Panc1 (cell line): ENCODE results near the gene ADARB2. TPM values are rescaled to one million over a fixed set of nuclear protein-coding genes. Genes with fewer than 3 reads are reported as not detected.
"Not testable (repeated sequence)": the region's sequence is repeated elsewhere in the genome, so short reads cannot be mapped to it uniquely, and the experiment has no call there.

Source experiments
- ATAC-seq: fragments of 200-7000 bp; cut with Tn5 transposase; 2 replicates; pipeline ENCODE4 v1.9.1; 2020; ENCODE audit warnings: mild to moderate bottlenecking, moderate library complexity
- BruUV-seq: library from RNA; stranded (reverse); fragments of 400-500 nt; replicated peaks from 2 replicates; lab custom pipeline; 2021; lab: Mats Ljungman, UMichigan
- CTCF ChIA-PET: fragments of 300-600 bp; sonication (Branson Sonifier 250); formaldehyde crosslinking; loops from one replicate; lab custom pipeline; 2022; ENCODE audit warnings: antibody characterized with exemption; lab: Charles Lee
- POLR2A ChIA-PET: fragments of 300-600 bp; sonication (Branson Sonifier 250); formaldehyde crosslinking; loops from one replicate; lab custom pipeline; 2022; ENCODE audit warnings: antibody characterized with exemption; lab: Charles Lee
- DNase-seq: peaks from one replicate; pipeline ENCODE4 v3.0.0-alpha.2; 2010; ENCODE audit warnings: low read depth, low spot score
- H3K27ac ChIP-seq: 2 replicates; pipeline ENCODE4 v1.5.1; 2011; ENCODE audit warnings: mild to moderate bottlenecking, low read length, inconsistent platforms
- H3K27me3 ChIP-seq: fragments of 200-500 bp; sonication (Bioruptor generic); 2 replicates; pipeline ENCODE4 v1.6.0; 2014; ENCODE audit warnings: low read length, inconsistent platforms; ENCODE audit not compliant: control insufficient read depth, insufficient read depth
- H3K36me3 ChIP-seq: fragments of 200-500 bp; sonication (Bioruptor generic); 2 replicates; pipeline ENCODE4 v1.5.1; 2014; ENCODE audit warnings: inconsistent platforms, mild to moderate bottlenecking, low read length, moderate library complexity; ENCODE audit not compliant: control insufficient read depth, insufficient read depth
- H3K4me1 ChIP-seq: 2 replicates; pipeline ENCODE4 v1.5.1; 2011; ENCODE audit warnings: inconsistent platforms, mild to moderate bottlenecking, low read length, moderate library complexity; ENCODE audit not compliant: control insufficient read depth, insufficient read depth
- H3K4me3 ChIP-seq, 2 experiments: 2 replicates each; pipeline ENCODE4 v1.5.1; 2011 to 2012; ENCODE audit warnings: low read depth in 2 of 2, low read length in 2 of 2, mild to moderate bottlenecking in 2 of 2, inconsistent platforms in 1 of 2, moderate library complexity in 1 of 2
- H3K9me3 ChIP-seq: fragments of 200-500 bp; sonication (Bioruptor generic); 2 replicates; pipeline ENCODE4 v1.5.1; 2014; ENCODE audit warnings: low read depth, mild to moderate bottlenecking, inconsistent platforms, low read length, moderate library complexity; ENCODE audit not compliant: control insufficient read depth, insufficient read depth
- POLR2AphosphoS5 ChIP-seq: IDR thresholded peaks from 2 replicates; pipeline ENCODE4 v1.6.1; 2012; ENCODE audit warnings: mild to moderate bottlenecking, low read depth, low read length, moderate library complexity
- SIN3A ChIP-seq: IDR thresholded peaks from 2 replicates; pipeline ENCODE4 v1.6.1; 2012; ENCODE audit warnings: low read depth, mild to moderate bottlenecking, low read length, moderate library complexity, borderline replicate concordance; ENCODE audit not compliant: insufficient read depth
- TCF7L2 ChIP-seq: IDR thresholded peaks from 2 replicates; pipeline ENCODE4 v1.6.1; 2011; ENCODE audit warnings: mild to moderate bottlenecking, low read depth, low read length, inconsistent platforms
- in situ Hi-C: cut with HindIII; loops from 2 replicates; pipeline ENCODE4 v1.10.0; 2016; ENCODE audit warnings: low sequenced_read_pairs, low pct_unique_long_range_greater_than_20kb
- intact Hi-C: fragments of 100-400 bp; cut with micrococcal nuclease; formaldehyde crosslinking; loops from one replicate; pipeline ENCODE4 v1.10.0; 2022; ENCODE audit not compliant: unreplicated experiment
- total RNA-seq: library from RNA; stranded (reverse); gene quantifications from one replicate; pipeline ENCODE4 v1.2.1, GENCODE V29; 2021; ENCODE audit not compliant: unreplicated experiment
- TF ChIP-seq, protein P1 (sequence below): fragments of 450-650 bp; IDR thresholded peaks from 2 replicates; pipeline ENCODE4 v1.5.1; 2017; ENCODE audit warnings: mild to moderate bottlenecking
- TF ChIP-seq, protein P2 (sequence below), 2 experiments: IDR thresholded peaks; 2 replicates each; pipeline ENCODE4 v1.6.1; 2011 to 2012; ENCODE audit warnings: low read depth in 2 of 2, control low read depth in 1 of 2, low read length in 1 of 2, mild to moderate bottlenecking in 1 of 2, moderate library complexity in 1 of 2; ENCODE audit not compliant: insufficient read depth in 1 of 2

ADARB2 gene
- total RNA-seq, 1 experiment from 2014 or later, result 0.31 TPM

DNA sequence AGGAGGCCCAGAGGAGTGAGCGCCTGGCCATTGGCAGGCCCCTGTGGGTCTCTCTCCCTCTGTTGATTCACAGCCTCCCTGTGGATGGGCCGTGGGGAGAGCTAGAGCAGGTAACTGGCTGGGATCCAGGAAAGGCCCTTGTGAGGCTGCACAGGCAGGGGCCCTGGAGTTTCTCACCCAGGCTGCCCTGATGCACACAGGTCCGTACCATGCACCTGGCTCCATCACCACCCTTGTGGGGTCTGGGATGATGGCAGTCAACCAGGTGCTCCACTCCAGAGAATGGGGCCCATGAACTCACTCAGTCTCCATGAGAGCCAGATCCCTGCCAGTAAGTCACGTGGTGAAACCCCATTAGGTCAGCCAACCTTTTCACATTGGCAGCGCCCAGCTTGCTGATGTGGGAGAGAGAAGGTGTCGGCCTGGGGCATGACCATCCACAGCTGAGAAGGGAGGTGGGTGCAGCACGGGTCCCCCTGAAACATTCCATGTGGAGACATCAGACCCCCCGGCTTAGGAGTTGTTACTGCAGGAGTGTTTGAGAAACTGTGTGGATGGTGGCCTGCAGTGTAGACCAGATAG is 320.8 kb downstream of the ADARB2 start:
- no peaks in the 10 kb centered on the region for H3K27me3 ChIP-seq
- no peak for DNase-seq

GRCh38 chr10:1414893-1415292 is 322.4 kb downstream of the ADARB2 start:
- no peak for DNase-seq
- Histone ChIP-seq H3K4me3 (no peak overlapping the region), H3K4me1 (no peaks in the 10 kb centered on the region), H3K36me3 (no peaks in the 10 kb centered on the region), H3K27me3 (no peaks in the 10 kb centered on the region), H3K9me3 (no peaks in the 10 kb centered on the region), H3K27ac (no peak overlapping the region)
- intact Hi-C loops, result no loop called here
- POLR2A ChIA-PET, result no interaction called here
- no TSS peak for BruUV-seq
- CTCF ChIA-PET, result no interaction called here
- in situ Hi-C loops, result no loop called here
- no peak for ATAC-seq
- no peak for TF ChIP-seq TCF7L2
- TF ChIP-seq, protein P1, sequence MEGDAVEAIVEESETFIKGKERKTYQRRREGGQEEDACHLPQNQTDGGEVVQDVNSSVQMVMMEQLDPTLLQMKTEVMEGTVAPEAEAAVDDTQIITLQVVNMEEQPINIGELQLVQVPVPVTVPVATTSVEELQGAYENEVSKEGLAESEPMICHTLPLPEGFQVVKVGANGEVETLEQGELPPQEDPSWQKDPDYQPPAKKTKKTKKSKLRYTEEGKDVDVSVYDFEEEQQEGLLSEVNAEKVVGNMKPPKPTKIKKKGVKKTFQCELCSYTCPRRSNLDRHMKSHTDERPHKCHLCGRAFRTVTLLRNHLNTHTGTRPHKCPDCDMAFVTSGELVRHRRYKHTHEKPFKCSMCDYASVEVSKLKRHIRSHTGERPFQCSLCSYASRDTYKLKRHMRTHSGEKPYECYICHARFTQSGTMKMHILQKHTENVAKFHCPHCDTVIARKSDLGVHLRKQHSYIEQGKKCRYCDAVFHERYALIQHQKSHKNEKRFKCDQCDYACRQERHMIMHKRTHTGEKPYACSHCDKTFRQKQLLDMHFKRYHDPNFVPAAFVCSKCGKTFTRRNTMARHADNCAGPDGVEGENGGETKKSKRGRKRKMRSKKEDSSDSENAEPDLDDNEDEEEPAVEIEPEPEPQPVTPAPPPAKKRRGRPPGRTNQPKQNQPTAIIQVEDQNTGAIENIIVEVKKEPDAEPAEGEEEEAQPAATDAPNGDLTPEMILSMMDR, result no peak
- TF ChIP-seq, protein P2, sequence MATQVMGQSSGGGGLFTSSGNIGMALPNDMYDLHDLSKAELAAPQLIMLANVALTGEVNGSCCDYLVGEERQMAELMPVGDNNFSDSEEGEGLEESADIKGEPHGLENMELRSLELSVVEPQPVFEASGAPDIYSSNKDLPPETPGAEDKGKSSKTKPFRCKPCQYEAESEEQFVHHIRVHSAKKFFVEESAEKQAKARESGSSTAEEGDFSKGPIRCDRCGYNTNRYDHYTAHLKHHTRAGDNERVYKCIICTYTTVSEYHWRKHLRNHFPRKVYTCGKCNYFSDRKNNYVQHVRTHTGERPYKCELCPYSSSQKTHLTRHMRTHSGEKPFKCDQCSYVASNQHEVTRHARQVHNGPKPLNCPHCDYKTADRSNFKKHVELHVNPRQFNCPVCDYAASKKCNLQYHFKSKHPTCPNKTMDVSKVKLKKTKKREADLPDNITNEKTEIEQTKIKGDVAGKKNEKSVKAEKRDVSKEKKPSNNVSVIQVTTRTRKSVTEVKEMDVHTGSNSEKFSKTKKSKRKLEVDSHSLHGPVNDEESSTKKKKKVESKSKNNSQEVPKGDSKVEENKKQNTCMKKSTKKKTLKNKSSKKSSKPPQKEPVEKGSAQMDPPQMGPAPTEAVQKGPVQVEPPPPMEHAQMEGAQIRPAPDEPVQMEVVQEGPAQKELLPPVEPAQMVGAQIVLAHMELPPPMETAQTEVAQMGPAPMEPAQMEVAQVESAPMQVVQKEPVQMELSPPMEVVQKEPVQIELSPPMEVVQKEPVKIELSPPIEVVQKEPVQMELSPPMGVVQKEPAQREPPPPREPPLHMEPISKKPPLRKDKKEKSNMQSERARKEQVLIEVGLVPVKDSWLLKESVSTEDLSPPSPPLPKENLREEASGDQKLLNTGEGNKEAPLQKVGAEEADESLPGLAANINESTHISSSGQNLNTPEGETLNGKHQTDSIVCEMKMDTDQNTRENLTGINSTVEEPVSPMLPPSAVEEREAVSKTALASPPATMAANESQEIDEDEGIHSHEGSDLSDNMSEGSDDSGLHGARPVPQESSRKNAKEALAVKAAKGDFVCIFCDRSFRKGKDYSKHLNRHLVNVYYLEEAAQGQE (IDR thresholded peaks at IDR 0.05; ENCODE audit: insufficient read depth in 1 of 2, low read depth in 2 of 2, low read length in 1 of 2), result no peak
- TF ChIP-seq SIN3A, result no peak
- no peak for TF ChIP-seq POLR2AphosphoS5

More for the DNA sequence above, 320.8 kb downstream of the ADARB2 start:
- TF ChIP-seq POLR2AphosphoS5 (no peak), TCF7L2 (no peak), SIN3A (no peak)
- TF ChIP-seq, protein P1, result no peak
- TF ChIP-seq, protein P2 (IDR thresholded peaks at IDR 0.05; ENCODE audit: insufficient read depth in 1 of 2, low read depth in 2 of 2, low read length in 1 of 2), result no peak
- BruUV-seq, result no TSS peak
- H3K4me3 ChIP-seq, result no peak overlapping the region
- in situ Hi-C loops (no loop called here), intact Hi-C loops (no loop called here)
- no peak for ATAC-seq
- no peaks in the 10 kb centered on the region for H3K9me3 ChIP-seq
- no peaks in the 10 kb centered on the region for H3K4me1 ChIP-seq
- H3K27ac ChIP-seq, result no peak overlapping the region
- ChIA-PET POLR2A (no interaction called here), CTCF (no interaction called here)
- no peaks in the 10 kb centered on the region for H3K36me3 ChIP-seq

DNA sequence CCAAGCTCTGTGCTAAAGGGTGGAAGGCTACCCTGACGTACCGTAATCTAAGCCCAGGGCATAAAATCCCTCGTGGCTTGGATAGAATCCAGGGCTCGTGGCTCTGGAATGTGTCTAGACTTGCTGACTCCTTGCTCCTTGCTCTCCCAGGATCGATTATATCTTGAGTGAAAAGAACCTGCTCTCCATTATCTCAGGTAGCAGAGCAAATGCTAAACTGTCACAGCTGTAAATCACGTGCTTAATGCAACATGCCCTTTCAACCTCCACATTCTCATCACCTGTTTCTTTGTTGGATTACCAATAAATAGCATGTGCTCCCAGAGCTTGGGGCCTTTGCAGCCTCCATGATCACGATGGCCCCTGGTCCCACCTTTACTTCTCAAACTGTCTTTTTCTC is 323.0 kb downstream of the ADARB2 start:
- in situ Hi-C loops, H3K36me3 ChIP-seq, H3K9me3 ChIP-seq, POLR2A ChIA-PET, BruUV-seq, intact Hi-C loops, H3K27me3 ChIP-seq, H3K27ac ChIP-seq, H3K4me1 ChIP-seq, CTCF ChIA-PET, DNase-seq, H3K4me3 ChIP-seq, ATAC-seq: not testable (repeated sequence)
